Fibroblast of villous mesenchyme (primary cell): Measurements from ENCODE around the gene TARBP2. TPM values are rescaled to one million over a fixed set of nuclear protein-coding genes. Genes with fewer than 3 reads are reported as not detected.
A peak's percentile ranks its signal among the peaks of the same experiment; 100 is the strongest.

ENCODE experiments used
- DNase-seq: peaks from one replicate; pipeline ENCODE4 v3.0.0-alpha.2; 2010; ENCODE audit warnings: low read depth
- H3K4me3 ChIP-seq: 2 replicates; pipeline ENCODE4 v1.5.1; 2011; ENCODE audit warnings: low read depth, mild to moderate bottlenecking, low read length
- CTCF ChIP-seq: IDR thresholded peaks from 2 replicates; pipeline ENCODE4 v1.5.1; 2012; ENCODE audit warnings: low read depth, mild to moderate bottlenecking, low read length; ENCODE audit not compliant: insufficient read depth
- total RNA-seq: library from RNA; depleted of rRNA; stranded (reverse); fragments of >200 nt; gene quantifications from 2 replicates; pipeline ENCODE4 v1.2.3, GENCODE V29; 2012

TARBP2 gene
- total RNA-seq, 1 donor: 54.8 TPM

GRCh38 chr12:53492830-53493609 is 8.1 kb upstream of the TARBP2 start:
- TF ChIP-seq CTCF: no peak
- H3K4me3 ChIP-seq: peak overlapping the region; percentile 59
- DNase-seq: peak; percentile 91

- no peak for DNase-seq
- TF ChIP-seq CTCF: no peak
- H3K4me3 ChIP-seq: peak overlapping the region; percentile 59
Measured at GRCh38 chr12:53493610-53494391, 7.3 kb upstream of the TARBP2 start.

GRCh38 chr12:53495903-53496751 is 5.0 kb upstream of the TARBP2 start:
- H3K4me3 ChIP-seq: peak overlapping the region; percentile 45
- DNase-seq: peak; percentile 93
- TF ChIP-seq CTCF: no peak

GRCh38 chr12:53496752-53497032 is 4.4 kb upstream of the TARBP2 start:
- H3K4me3 ChIP-seq: peak overlapping the region; percentile 45
- peak; percentile 59 for DNase-seq
- TF ChIP-seq CTCF: no peak

GRCh38 chr12:53497461-53497860 is 3.6 kb upstream of the TARBP2 start:
- peak overlapping the region; percentile 45 for H3K4me3 ChIP-seq
- no peak for DNase-seq
- TF ChIP-seq CTCF: no peak

GRCh38 chr12:53498235-53498630 is 2.9 kb upstream of the TARBP2 start:
- DNase-seq: no peak
- H3K4me3 ChIP-seq: peak overlapping the region; percentile 85

More at GRCh38 chr12:53498235-53498630, 2.9 kb upstream of the TARBP2 start:
- no peak for TF ChIP-seq CTCF
